Ovary (tissue), 9 donors: Measurements from ENCODE around the gene PER2. TPM values are rescaled to one million over a fixed set of nuclear protein-coding genes. Genes with fewer than 3 reads are reported as not detected.
"Not testable (repeated sequence)": the region's sequence is repeated elsewhere in the genome, so short reads cannot be mapped to it uniquely, and the experiment has no call there.

Experiments used
- DNase-seq, 5 donors: peaks; one replicate each; pipeline ENCODE4 v3.0.0-alpha.2; 2019 to 2020
- H3K27ac ChIP-seq, 2 donors: fragments of 200-600 bp; one replicate each; pipeline versions ENCODE4 v1.5.1 to v1.8.0; 2019 to 2022
- H3K27me3 ChIP-seq: fragments of 200-600 bp; one replicate; pipeline ENCODE4 v1.8.0; 2022
- H3K36me3 ChIP-seq: fragments of 200-600 bp; sonication (generic); one replicate; pipeline ENCODE4 v1.5.1; 2019
- H3K4me1 ChIP-seq: one replicate; pipeline ENCODE4 v1.8.1; 2013; ENCODE audit warnings: mild to moderate bottlenecking, moderate library complexity; ENCODE audit not compliant: insufficient read depth
- H3K4me3 ChIP-seq: fragments of 200-600 bp; sonication (generic); one replicate; pipeline ENCODE4 v1.5.1; 2017
- H3K9me3 ChIP-seq, 2 donors: fragments of 200-600 bp in 1 of 2; sonication (generic) in 1 of 2; one replicate each; pipeline versions ENCODE4 v1.5.1 to v1.8.1; 2013 to 2019; ENCODE audit warnings: mild to moderate bottlenecking in 1 of 2, moderate library complexity in 1 of 2
- CTCF ChIP-seq, 3 donors: fragments of 450-650 bp in 2 of 3; fragments of 200-600 bp in 1 of 3; IDR thresholded peaks; one replicate each; pipeline versions ENCODE4 v1.5.1 to v1.8.0; 2016 to 2022; ENCODE audit warnings: antibody characterized with exemption in 3 of 3, mild to moderate bottlenecking in 1 of 3
- EP300 ChIP-seq: sonication (generic); formaldehyde crosslinking; IDR thresholded peaks from one replicate; pipeline ENCODE4 v1.6.1; 2017; ENCODE audit warnings: antibody characterized with exemption
- POLR2A ChIP-seq: fragments of 450-650 bp; IDR thresholded peaks from one replicate; pipeline ENCODE4 v1.6.1; 2017; ENCODE audit warnings: antibody characterized with exemption, mild to moderate bottlenecking, moderate library complexity
- WGBS, 3 donors: extraction: QIAGEN DNeasy Blood & Tissue Kit in 1 of 3; methylation state at CpG; one replicate each; pipeline versions ENCODE4 v1.1.5 to v1.1.7; 2013 to 2017; 5-methylcytosine and 5-hydroxymethylcytosine counted together
- intact Hi-C, 4 donors: fragments of 100-400 bp; cut with DNase I; formaldehyde crosslinking; loops; one replicate each; pipeline versions ENCODE4 v1.11.0 to v1.15.1; 2022 to 2023
- polyA plus RNA-seq, 2 donors: library from polyadenylated mRNA; stranded (reverse); fragments of 200-250 nt in 1 of 2; fragments of 350-450 nt in 1 of 2; fragmentation: Illumina TruSeq in 1 of 2; extraction: RNeasy Lipid Tissue Mini Kit (QIAGEN cat#74804) in 1 of 2; gene quantifications; one replicate each; pipeline ENCODE4 v1.2.3, GENCODE V29; 2013 to 2014
- total RNA-seq, 7 donors: library from RNA; depleted of rRNA in 2 of 7; stranded (reverse); fragments of >200 nt in 2 of 7; fragmentation: NEBNext Ultra II Directional in 3 of 7; extraction: Animal tissue kit (Norgen Biotek cat#: 25700) in 3 of 7; gene quantifications; one replicate each; pipeline versions ENCODE4 v1.1.0 to v1.2.4, GENCODE V29; 2016 to 2023
- donor health status: DM: no; HTN: no; CAD: no; lungs with moderate emphysema.
- donor health status: DM: no; HTN: no; CAD: no.
- donor health status: Bipolar disorder and iron deficiency.
- donor health status: DM: yes; HTN: yes; CAD: no.
- donor health status: DM: no; HTN: no; CAD: no.
- donor health status: DM: yes; HTN: yes; CAD: no.

Gene PER2
- total and polyA plus RNA-seq, 9 donors: 8.1 to 34.5 (median 22.4) TPM

GRCh38 chr2:238314576-238314975 is 26.2 kb upstream of the PER2 start:
- Histone ChIP-seq H3K27me3 (no peaks in the 10 kb centered on the region), H3K4me1 (no peaks in the 10 kb centered on the region), H3K27ac (no peak overlapping the region), H3K9me3 (no peaks in the 10 kb centered on the region), H3K4me3 (no peak overlapping the region), H3K36me3 (no peaks in the 10 kb centered on the region)
- 95 to 97% (median 96%) methylated on average over 8 of the region's 8 CpGs for WGBS, 3 donors
- intact Hi-C loops: no loop called here
- no peak for TF ChIP-seq EP300
- TF ChIP-seq CTCF (IDR thresholded peaks at IDR 0.05): no peak
- TF ChIP-seq POLR2A: no peak
- DNase-seq: peak in 1 of 5 donors; percentile 7

GRCh38 chr2:238313991-238314350 is 25.6 kb upstream of the PER2 start:
- 56 to 65% (median 59%) methylated on average over 2 of the region's 2 CpGs for WGBS, 3 donors
- H3K9me3 ChIP-seq: no peaks in the 10 kb centered on the region
- intact Hi-C loops: no loop called here
- H3K4me1 ChIP-seq: no peaks in the 10 kb centered on the region
- H3K27me3 ChIP-seq: no peaks in the 10 kb centered on the region
- H3K4me3 ChIP-seq: no peak overlapping the region
- no peaks in the 10 kb centered on the region for H3K36me3 ChIP-seq
- DNase-seq: no peak
- TF ChIP-seq POLR2A (no peak), EP300 (no peak), CTCF (IDR thresholded peaks at IDR 0.05) (no peak)
- no peak overlapping the region for H3K27ac ChIP-seq

- Histone ChIP-seq H3K27ac (no peak overlapping the region), H3K27me3 (no peaks in the 10 kb centered on the region), H3K4me3 (no peak overlapping the region), H3K36me3 (no peaks in the 10 kb centered on the region), H3K4me1 (no peaks in the 10 kb centered on the region), H3K9me3 (no peaks in the 10 kb centered on the region)
- DNase-seq: peak in 1 of 5 donors; percentile 6
- intact Hi-C loops: no loop called here
- 84 to 91% (median 90%) methylated on average over 8 of the region's 8 CpGs for WGBS, 3 donors
- no peak for TF ChIP-seq CTCF (IDR thresholded peaks at IDR 0.05)
- TF ChIP-seq EP300: no peak
- TF ChIP-seq POLR2A: no peak
Measured at GRCh38 chr2:238313289-238313990, 25.0 kb upstream of the PER2 start.

- WGBS, 3 donors: 88 to 91% (median 90%) methylated on average over 14 of the region's 14 CpGs
Measured at GRCh38 chr2:238310721-238311120, 22.3 kb upstream of the PER2 start.

GRCh38 chr2:238308177-238308576 is 19.8 kb upstream of the PER2 start:
- H3K4me1 ChIP-seq: no peaks in the 10 kb centered on the region
- intact Hi-C loops: no loop called here
- DNase-seq: no peak
- 66 to 78% (median 69%) methylated on average over 2 of the region's 2 CpGs for WGBS, 3 donors
- H3K27me3 ChIP-seq: no peaks in the 10 kb centered on the region
- no peaks in the 10 kb centered on the region for H3K36me3 ChIP-seq
- H3K4me3 ChIP-seq: no peak overlapping the region
- TF ChIP-seq CTCF (IDR thresholded peaks at IDR 0.05) (no peak), POLR2A (no peak), EP300 (no peak)
- no peak overlapping the region for H3K27ac ChIP-seq
- no peaks in the 10 kb centered on the region for H3K9me3 ChIP-seq

More at GRCh38 chr2:238310721-238311120, 22.3 kb upstream of the PER2 start:
- H3K27ac ChIP-seq, intact Hi-C loops, DNase-seq, H3K4me1 ChIP-seq, H3K36me3 ChIP-seq, H3K27me3 ChIP-seq, H3K4me3 ChIP-seq, H3K9me3 ChIP-seq: not testable (repeated sequence)
